Posterior vena cava (tissue), 2 donors: ENCODE data around the gene MCU. TPM values are rescaled to one million over a fixed set of nuclear protein-coding genes. Genes with fewer than 3 reads are reported as not detected.
"Not testable (repeated sequence)": the region's sequence is repeated elsewhere in the genome, so short reads cannot be mapped to it uniquely, and the experiment has no call there.

Experiments
- DNase-seq: peaks from one replicate; pipeline ENCODE4 v3.0.0-alpha.2; 2020; ENCODE audit warnings: low spot score
- intact Hi-C, 2 donors: fragments of 100-400 bp; cut with DNase I; formaldehyde crosslinking; loops; one replicate each; pipeline versions ENCODE4 v1.14.1 to v1.14.2; 2022 to 2023
- total RNA-seq, 2 donors: library from RNA; stranded (reverse); fragmentation: NEBNext Ultra II Directional; extraction: Animal tissue kit (Norgen Biotek cat#: 25700); gene quantifications; one replicate each; pipeline ENCODE4 v1.2.1, GENCODE V29; 2021
- donor health status: DM: yes; HTN: yes; CAD: no.
- donor health status: DM: yes; HTN: yes; CAD: no.

The MCU gene
- total RNA-seq, 2 donors from 2014 or later: 23.7 to 24.0 TPM

DNA sequence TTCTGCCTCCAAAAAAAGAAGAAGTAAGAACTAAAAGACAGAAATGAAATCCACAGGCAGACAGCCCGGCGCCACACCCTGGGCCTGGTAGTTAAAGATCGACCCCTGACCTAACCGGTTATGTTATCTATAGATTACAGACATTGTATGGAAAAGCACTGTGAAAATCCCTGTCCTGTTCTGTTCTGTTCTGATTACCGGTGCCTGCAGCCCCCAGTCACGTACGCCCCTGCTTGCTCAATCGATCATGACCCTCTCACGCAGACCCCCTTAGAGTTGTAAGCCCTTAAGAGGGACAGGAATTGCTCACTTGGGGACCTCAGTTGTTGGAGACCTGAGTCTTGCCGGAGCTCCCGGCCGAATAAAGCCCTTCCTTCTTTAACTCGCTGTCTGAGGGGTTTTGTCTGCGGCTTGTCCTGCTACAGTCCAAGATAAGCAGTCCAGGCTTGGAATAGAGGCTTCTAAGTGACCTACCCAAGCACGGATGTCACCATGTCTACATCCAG, 212.1 kb downstream of the MCU start:
- intact Hi-C loops, DNase-seq: not testable (repeated sequence)

DNA sequence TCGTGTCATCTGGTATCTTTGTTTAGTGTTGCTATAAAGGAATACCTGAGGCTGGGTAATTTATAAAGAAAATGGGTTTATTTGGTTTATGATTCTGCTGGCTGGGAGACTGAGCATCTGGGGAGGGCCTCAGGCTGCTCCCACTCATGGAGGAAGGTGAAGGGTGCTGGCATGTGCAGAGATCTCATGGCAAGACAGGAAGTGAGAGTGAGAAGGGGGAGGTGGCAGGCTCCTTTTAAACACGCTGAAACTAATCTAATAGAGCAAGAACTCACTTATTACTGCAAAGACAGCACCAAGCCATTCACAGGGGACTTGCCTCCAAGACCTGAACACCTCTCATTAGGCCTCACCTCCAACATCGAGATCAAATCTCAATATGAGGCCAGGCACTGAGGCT, 212.9 kb downstream of the MCU start:
- no peak for DNase-seq
- intact Hi-C loops: no loop called here

DNA sequence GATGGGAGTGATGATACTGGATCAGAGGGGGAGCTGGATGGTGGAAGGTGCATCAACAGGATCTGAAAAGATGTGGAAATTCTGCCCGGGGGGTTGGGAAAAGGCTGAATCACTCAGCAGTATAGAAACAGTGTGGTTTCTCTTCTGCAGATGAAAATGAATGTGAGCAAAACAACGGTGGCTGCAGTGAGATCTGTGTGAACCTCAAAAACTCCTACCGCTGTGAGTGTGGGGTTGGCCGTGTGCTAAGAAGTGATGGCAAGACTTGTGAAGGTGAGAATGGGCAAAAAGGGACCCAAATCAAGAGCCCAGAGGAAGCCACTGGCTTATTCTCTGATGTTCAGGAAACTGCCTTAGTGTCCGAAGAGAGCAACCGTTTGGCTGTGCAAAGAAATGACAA, 214.5 kb downstream of the MCU start:
- intact Hi-C loops: no loop called here
- no peak for DNase-seq

DNA sequence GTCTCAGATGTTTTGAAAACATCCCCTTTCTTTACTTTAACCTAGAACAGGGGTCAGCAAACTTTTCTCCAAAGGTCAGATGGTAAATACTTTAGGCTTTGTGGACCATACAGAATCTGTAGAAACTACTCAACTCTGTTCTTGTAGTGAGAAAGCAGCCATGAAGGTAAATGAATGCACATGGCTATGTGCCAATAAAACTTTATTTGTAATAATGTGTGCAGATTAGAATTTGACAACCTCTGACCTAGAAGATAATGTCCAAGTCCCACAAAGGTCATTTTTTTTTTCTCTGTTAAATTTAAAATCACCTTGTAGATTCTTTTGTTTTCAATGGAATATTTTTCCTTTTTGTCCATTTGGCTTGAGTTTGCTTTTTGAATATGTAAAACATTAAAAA, 218.8 kb downstream of the MCU start:
- intact Hi-C loops: no loop called here
- DNase-seq: no peak

DNA sequence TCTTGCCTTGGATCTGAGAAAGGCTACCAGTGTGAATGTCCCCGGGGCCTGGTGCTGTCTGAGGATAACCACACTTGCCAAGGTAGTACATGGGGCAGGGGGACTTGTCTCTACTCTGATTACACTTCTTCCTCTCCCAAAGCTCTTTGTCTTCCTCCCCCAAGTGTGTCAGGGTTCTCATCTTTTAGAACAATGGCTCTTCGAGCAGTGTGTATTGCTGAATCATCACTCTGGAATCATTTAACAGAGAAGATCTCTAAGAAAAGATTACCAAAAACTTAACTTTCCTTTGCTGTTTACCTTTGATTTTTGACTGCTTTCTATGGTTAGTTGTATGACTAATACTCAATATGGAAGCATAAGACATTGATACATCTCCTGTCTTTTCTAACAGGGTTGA, 219.8 kb downstream of the MCU start:
- intact Hi-C loops: no loop called here
- no peak for DNase-seq

DNA sequence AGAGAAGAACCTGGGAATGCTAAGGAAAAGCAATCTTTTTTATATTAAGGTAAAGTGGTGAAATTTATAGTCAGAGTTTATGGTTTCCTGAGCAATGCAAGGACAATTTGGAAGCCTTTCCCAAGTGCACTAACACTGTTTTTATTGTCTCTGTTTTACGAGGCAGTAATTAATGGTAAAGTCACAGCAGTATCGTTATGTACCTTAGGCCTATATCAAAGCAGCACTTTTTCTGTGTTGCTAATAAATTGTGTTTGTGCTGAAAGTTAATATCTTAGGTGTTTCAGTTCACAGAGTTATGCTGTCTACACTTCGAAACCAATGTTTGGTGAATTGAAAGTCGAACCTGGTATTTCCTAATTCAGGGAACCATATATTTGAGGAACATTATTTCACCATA, 220.8 kb downstream of the MCU start:
- intact Hi-C loops: no loop called here
- DNase-seq: no peak

DNA sequence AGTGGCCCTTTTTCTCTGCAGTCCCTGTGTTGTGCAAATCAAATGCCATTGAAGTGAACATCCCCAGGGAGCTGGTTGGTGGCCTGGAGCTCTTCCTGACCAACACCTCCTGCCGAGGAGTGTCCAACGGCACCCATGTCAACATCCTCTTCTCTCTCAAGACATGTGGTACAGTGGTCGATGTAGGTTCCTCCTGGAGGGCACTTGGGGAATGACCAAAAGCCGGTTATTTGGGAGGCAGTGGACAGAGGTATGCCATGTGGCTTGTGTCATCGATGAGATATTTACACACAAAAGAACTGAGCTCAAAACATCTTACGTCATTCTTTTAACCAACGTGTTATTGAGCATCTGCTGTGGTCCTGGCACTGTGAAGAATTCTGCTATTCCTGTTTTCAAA, 221.3 kb downstream of the MCU start:
- intact Hi-C loops: no loop called here
- no peak for DNase-seq

DNA sequence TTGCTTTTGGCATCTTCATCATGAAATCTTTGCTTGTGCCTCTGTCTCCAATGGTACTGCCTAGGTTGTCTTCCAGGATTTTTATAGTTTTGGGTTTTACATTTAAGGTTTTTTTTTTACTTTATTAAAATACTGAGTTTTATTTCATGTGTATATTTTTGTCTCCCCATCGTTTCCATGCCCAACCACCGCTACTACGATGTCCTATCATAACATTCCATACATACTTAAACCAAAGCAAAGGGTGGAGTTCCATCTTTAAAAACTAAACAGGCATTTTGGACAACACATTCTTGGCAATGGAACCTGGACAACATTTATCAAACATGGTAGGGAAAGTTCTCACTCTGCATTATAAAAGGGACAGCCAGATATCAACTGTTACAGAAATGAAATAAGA, 225.3 kb downstream of the MCU start:
- DNase-seq, intact Hi-C loops: not testable (repeated sequence)

DNA sequence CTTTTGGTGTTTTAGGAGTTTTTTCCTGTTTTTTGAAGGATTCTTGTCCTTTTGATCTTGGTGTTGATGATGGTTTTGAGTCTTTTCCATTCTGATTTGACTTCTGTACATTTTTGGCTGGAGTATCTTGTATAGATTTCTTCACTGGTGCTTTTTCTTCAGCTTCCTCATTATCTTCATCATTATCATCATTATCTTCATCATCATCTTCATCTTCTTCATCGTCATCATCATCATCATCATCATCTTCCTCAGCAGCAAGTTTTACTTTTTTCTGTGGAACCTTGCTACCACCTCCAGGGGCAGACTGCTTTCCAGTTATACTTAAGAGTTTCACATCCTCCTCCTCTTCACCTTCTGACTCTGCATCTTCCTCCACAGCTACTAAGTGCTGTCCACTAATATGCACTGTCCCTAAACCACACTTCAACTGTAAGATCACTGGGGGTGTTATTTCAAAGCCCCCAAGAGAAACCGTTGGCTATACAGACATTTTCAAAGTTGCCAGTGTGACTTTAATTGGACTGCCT, 225.9 kb downstream of the MCU start:
- DNase-seq, intact Hi-C loops: not testable (repeated sequence)

DNA sequence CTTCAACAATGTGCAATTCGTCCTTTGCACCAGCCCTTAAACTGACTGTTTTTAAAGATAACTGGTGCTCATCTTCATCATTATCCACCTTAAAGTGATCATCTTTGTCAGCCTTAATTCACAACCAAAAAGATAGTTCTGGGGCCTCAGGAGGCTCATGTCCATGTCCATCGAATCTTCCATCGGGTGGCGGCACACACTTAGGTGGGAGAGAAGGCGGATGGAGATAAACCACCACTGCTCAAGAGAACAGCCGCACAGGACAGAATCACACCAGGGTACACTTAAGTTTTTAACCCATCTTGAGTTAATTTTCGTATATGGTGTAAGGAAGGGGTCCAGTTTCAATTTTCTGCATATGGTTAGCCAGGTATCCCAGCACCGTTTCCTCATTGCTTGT, 226.4 kb downstream of the MCU start:
- no peak for DNase-seq
- intact Hi-C loops: no loop called here

DNA sequence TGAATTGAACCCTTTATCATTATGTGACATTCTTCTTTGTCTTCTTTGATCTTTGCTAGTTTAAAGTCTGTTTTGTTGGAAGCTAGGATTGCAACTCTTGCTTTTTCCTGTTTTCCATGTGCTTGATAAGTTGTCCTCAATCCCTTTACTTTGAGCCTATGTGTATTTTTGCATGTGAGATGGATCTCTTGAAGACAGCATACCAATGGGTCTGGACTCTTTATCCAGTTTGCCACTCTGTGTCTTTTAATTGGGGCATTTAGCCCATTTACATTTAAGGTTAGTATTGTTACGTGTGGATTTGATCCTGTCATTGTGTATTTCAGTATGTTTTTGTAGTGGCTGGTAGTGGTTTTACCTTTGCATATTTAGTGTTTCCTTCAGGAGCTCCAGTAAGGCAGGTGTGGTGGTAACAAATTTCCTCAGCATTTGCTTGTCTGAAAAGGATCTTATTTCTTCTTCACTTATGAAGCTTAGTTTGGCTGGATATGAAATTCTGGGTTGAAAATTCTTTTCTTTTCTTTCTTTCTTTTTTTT, 229.3 kb downstream of the MCU start:
- intact Hi-C loops, DNase-seq: not testable (repeated sequence)

DNA sequence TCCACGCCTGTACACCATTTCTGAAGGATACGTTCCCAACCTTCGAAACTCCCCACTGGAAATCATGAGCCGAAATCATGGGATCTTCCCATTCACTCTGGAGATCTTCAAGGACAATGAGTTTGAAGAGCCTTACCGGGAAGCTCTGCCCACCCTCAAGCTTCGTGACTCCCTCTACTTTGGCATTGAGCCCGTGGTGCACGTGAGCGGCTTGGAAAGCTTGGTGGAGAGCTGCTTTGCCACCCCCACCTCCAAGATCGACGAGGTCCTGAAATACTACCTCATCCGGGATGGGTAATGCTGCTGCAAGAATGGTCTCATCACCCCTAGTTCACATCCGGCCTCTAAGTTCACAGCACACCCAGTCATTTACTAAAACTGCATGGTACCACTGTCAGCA, 232.4 kb downstream of the MCU start:
- intact Hi-C loops: no loop called here
- DNase-seq: no peak

DNA sequence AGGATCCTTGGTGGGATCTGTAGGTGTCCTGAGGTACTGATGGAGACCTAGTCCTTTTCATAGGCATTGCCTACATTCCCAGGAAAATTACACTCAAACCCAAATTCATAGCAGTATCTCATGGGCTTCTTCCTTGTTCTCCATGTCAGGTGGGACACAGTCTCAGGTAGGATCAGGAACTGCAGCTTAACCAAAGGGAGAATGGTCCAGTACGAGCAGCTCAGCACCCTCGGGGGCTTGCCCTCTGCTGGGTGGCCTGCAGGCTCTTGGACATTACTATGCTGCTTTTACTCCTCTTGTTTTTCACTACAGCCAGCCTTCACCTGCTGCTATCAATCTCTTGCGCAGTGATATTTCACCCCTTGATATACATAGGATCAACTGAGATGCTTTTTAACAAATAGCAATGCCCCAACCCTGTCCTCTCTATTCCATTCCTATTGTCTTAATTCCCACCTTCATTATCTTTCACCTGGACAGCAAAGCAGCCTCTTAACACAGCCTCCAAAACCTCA, 234.1 kb downstream of the MCU start:
- intact Hi-C loops: no loop called here
- DNase-seq: no peak

DNA sequence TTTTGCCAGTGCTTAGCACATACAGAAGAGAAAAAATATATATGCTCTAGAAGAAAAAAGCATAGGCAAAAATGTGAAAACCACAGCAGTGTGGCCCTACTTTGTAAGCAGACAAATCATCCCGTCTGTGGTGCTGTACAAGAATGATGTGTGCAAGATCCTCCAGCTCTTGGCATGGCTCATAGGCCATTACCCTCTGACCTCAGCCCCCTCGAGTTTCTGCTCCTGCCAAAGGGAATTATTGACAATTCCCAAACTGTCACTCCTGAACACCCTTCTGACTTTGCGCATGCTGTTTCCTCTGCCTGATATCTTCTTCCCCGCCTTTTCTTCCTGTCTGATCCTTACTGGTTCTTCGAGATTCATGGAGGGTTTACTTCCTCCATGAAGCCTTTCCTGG, 235.5 kb downstream of the MCU start:
- DNase-seq: no peak
- intact Hi-C loops: no loop called here

DNA sequence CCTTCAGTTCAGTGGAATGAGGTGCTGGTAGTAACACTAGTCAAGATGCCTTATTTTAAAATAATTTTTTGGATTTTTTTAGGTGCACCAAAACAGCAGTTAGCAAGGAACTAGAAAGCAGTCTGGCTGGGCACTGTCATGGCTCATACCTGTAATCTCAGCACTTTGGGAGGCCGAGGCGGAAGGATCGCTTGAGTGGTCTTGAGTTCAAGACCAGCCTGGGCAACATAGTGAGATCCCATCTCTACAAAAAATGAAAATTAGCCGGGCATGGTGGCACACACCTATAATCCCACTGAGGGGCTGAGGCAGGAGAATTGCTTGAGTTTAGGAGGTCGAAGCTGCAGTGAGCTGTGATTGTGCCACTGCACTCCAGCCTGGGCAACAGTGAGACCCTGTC, 236.9 kb downstream of the MCU start:
- no peak for DNase-seq
- intact Hi-C loops: no loop called here

DNA sequence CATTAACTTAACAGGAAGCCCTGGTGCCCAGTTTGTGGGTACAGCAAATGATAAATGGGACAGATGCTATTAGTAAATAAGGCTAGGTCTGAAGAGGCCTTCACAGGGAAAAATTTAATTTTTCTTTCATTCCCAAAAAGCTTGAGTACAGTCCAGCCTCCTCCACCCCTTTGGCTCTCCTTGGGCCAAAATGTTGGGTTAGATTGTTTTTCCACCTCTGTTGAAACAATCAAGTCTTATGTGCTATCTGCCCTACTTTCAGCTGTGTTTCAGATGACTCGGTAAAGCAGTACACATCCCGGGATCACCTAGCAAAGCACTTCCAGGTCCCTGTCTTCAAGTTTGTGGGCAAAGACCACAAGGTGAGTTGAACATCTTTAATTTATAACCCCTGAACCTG, 238.3 kb downstream of the MCU start:
- no peak for DNase-seq
- intact Hi-C loops: no loop called here

DNA sequence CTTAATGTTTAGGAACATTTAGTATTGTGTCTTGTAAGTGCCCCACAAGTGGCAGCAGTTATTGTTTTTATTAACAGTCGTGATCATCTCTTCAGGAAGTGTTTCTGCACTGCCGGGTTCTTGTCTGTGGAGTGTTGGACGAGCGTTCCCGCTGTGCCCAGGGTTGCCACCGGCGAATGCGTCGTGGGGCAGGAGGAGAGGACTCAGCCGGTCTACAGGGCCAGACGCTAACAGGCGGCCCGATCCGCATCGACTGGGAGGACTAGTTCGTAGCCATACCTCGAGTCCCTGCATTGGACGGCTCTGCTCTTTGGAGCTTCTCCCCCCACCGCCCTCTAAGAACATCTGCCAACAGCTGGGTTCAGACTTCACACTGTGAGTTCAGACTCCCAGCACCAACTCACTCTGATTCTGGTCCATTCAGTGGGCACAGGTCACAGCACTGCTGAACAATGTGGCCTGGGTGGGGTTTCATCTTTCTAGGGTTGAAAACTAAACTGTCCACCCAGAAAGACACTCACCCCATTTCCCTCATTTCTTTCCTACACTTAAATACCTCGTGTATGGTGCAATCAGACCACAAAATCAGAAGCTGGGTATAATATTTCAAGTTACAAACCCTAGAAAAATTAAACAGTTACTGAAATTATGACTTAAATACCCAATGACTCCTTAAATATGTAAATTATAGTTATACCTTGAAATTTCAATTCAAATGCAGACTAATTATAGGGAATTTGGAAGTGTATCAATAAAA, 240.5 kb downstream of the MCU start:
- intact Hi-C loops: no loop called here
- DNase-seq: no peak

DNA sequence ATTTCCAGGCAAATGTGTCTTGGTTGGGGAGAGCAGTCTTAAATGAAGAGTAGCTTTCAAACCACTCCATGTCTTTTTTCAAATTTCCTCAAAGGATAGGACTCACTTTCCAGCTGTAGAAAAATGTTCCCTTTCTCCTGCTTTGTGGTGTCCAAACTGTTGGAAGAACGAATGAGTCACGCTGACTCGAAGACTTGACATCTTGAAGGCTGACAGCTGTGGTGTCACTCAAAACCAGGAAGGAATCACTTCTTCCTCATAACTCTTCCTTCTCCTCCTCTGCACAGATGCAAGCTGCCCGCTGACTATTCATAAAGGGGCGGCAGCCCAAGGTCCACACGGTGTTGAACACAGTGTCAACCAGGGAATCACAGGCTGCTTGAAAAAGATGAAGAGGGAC, 243.4 kb downstream of the MCU start:
- intact Hi-C loops: no loop called here

More for the DNA sequence above, 243.4 kb downstream of the MCU start:
- no peak for DNase-seq
